ENCODE data around the gene CATSPER3.

The CATSPER3 gene

GRCh38 chr5:134967607-134968006 is at the start of gene CATSPER3:
Gene CATSPER3 (plus strand): TSS chr5:134967907. CDS start chr5:134967992, 85 bp downstream.
- DNase-seq (ENCODE audit: low spot score) = no peak

- DNase-seq (ENCODE audit: low spot score) = no peak
Observed at GRCh38 chr5:134918861-134919260, 48.8 kb upstream of the CATSPER3 start.

- no peak for DNase-seq (ENCODE audit: low spot score)
Observed at GRCh38 chr5:134920848-134921575, 46.7 kb upstream of the CATSPER3 start.

- no peak for DNase-seq (ENCODE audit: low spot score)
Observed at GRCh38 chr5:134932508-134932907, 35.2 kb upstream of the CATSPER3 start.

- no peak for DNase-seq (ENCODE audit: low spot score)
Observed at GRCh38 chr5:134934202-134934601, 33.5 kb upstream of the CATSPER3 start.

GRCh38 chr5:134935711-134936602 is 31.8 kb upstream of the CATSPER3 start:
- DNase-seq (ENCODE audit: low spot score) = no peak

GRCh38 chr5:134937526-134937925 is 30.2 kb upstream of the CATSPER3 start:
- no peak for DNase-seq (ENCODE audit: low spot score)

GRCh38 chr5:134938030-134938429 is 29.7 kb upstream of the CATSPER3 start:
- DNase-seq (ENCODE audit: low spot score) = no peak

- DNase-seq (ENCODE audit: low spot score) = no peak
Observed at GRCh38 chr5:134939500-134939899, 28.2 kb upstream of the CATSPER3 start.

- DNase-seq (ENCODE audit: low spot score) = no peak
Observed at GRCh38 chr5:134943547-134943946, 24.2 kb upstream of the CATSPER3 start.

- no peak for DNase-seq (ENCODE audit: low spot score)
Observed at GRCh38 chr5:134944630-134945029, 23.1 kb upstream of the CATSPER3 start.

GRCh38 chr5:134945041-134945440 is 22.7 kb upstream of the CATSPER3 start:
- DNase-seq (ENCODE audit: low spot score) = no peak

GRCh38 chr5:134948911-134949310 is 18.8 kb upstream of the CATSPER3 start:
- DNase-seq (ENCODE audit: low spot score) = no peak

- DNase-seq (ENCODE audit: low spot score) = no peak
Observed at GRCh38 chr5:134949316-134949715, 18.4 kb upstream of the CATSPER3 start.

GRCh38 chr5:134957920-134958608 is 9.6 kb upstream of the CATSPER3 start:
- no peak for DNase-seq (ENCODE audit: low spot score)

- no peak for DNase-seq (ENCODE audit: low spot score)
Observed at GRCh38 chr5:134958755-134959154, 9.0 kb upstream of the CATSPER3 start.

- no peak for DNase-seq (ENCODE audit: low spot score)
Observed at GRCh38 chr5:134963098-134963497, 4.6 kb upstream of the CATSPER3 start.

GRCh38 chr5:134964359-134965270 is 3.1 kb upstream of the CATSPER3 start:
- no peak for DNase-seq (ENCODE audit: low spot score)

GRCh38 chr5:134965271-134965825 is 2.4 kb upstream of the CATSPER3 start:
- DNase-seq (ENCODE audit: low spot score) = no peak

- no peak for DNase-seq (ENCODE audit: low spot score)
Observed at GRCh38 chr5:134968055-134968454, 348 bp downstream of the CATSPER3 start.

- DNase-seq (ENCODE audit: low spot score) = no peak
Observed at GRCh38 chr5:134969166-134969565, 1.5 kb downstream of the CATSPER3 start.

Measured in NAMALWA (cell line).